TTC549 (cell line): ENCODE results near the gene IFI44L.

ENCODE experiments used
- FAIRE-seq: peaks from 2 replicates; lab custom pipeline; 2012; peaks lifted over from hg19 to GRCh38; lab: Jason Lieb, UNC

Gene IFI44L

DNA sequence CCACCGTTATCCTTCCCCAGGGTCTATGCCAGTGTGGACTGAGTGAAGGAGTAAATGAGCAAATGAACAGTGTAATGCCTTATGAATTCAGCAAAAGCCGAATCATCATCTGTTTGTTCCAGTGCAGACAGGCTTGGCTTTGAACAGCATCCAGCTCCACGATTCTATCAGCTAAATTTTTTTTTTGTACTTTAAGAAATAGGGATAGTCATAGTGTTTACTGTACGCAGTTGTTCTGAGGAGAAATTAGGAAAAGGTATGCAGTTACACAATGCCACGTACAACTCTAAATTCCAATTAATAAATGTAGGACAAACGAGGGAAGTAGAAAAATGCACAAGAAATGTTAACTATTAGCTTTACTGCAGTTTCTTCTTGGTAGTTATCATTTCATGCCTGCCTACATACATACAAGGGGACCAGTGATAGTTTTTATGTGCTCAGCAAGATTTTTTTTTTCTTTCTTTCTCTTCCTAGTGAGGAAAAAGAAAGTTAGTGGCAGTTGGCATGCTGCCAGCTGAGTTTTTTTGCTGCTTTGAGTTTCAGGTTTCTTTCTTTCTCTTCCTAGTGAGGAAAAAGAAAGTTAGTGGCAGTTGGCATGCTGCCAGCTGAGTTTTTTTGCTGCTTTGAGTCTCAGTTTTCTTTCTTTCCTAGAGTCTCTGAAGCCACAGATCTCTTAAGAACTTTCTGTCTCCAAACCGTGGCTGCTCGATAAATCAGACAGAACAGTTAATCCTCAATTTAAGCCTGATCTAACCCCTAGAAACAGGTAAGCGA, at the start of gene IFI44L:
Gene IFI44L, plus strand, starts transcription at position 646 of the 777 bp plus-strand sequence. CDS start 7,468 bp downstream, outside the sequence.
- no peak for FAIRE-seq

DNA sequence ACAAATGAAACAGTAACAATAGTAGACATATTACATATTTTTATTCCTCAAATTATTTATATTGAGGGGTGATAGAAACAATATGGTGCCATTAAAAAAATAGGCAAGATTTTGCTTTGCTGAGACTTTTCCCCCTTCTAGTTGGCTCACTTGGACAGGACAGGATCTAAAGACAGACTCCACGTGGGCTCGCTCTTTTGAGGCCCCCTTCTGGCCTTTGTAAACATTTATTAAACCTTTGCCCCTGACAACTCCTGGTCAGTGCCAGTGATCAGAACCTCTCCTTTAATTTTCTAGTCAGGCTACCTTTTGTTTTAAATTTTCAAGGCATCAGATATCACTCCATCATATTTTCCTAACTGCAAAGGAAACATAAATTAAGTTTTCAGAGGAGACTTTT, 49.7 kb upstream of the IFI44L start:
- FAIRE-seq = no peak

GRCh38 chr1:78577257-78578100, 42.8 kb upstream of the IFI44L start:
- FAIRE-seq = no peak

- no peak for FAIRE-seq
These were observed 33.7 kb upstream of the IFI44L start for GRCh38 chr1:78586572-78586971.

- no peak for FAIRE-seq
These were observed 33.0 kb upstream of the IFI44L start for GRCh38 chr1:78587211-78587610.

DNA sequence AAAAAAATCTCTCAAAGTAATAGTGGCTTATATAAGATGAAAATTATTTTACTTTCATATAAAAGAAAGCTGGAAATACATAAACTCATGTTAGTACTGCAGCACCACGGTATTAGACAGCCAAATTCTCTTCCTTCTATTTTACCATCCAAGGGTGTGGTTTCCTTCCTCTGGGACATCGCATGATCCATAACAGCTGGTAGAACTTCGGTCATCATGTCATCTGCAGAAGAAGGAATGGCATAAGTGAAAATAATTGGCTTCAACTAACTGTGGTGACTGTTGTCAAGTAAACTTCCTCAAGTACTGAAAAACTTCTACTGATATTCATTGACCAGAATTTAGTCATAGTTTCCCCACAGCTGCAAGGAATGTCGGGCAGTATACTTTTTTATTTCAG, 28.3 kb upstream of the IFI44L start:
- no peak for FAIRE-seq

DNA sequence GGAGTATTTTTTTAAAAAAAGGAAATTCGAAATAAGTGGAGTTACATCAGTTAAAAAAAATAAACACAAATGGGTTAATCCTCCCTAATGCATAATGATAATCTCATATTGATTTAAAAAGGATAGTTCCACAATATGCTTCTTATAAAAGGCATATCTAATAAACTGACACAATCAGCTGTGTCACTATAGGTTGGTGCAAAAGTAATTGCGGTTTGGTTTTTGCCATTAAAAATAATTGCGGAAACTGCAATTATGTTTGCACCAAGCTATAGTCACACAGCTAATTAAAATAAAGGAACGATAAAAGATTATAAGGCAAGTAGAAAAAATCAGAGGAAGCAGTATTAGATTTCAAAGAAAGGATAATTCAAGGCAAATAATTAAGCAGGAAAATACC, 21.0 kb upstream of the IFI44L start:
- FAIRE-seq = no peak

GRCh38 chr1:78601068-78601467, 19.2 kb upstream of the IFI44L start:
- no peak for FAIRE-seq

GRCh38 chr1:78603206-78603605, 17.0 kb upstream of the IFI44L start:
- no peak for FAIRE-seq

- no peak for FAIRE-seq
These were observed 15.6 kb upstream of the IFI44L start for GRCh38 chr1:78604643-78605042.

GRCh38 chr1:78606274-78606673, 14.0 kb upstream of the IFI44L start:
- FAIRE-seq = no peak

DNA sequence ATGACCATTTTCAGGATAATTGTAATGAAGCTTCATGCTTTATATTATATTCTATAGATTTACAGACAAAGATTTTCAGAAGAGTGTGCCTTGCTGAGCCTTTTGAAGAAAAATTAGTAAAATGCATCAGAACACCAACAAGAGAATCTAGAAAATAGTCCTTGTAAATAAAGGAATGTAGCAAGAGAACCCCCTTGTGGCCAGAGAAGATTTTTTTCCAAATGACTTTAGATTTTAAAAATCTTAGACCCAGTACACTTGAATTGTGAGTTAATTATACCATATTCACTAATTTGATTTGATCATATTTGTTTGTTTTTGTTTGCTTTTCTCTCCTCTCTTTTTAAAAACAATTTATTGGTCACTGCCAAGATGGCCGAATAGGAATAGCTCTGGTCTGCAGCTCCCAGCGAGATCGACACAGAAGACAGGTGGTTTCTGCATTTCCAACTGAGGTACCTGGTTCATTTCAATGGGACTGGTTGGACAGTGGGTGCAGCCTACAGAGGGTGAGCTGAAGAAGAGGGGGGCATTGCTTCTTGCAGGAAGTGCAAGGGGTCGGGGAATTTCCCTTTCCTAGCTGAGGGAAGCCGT, 12.8 kb upstream of the IFI44L start:
- FAIRE-seq = peak; percentile 77

DNA sequence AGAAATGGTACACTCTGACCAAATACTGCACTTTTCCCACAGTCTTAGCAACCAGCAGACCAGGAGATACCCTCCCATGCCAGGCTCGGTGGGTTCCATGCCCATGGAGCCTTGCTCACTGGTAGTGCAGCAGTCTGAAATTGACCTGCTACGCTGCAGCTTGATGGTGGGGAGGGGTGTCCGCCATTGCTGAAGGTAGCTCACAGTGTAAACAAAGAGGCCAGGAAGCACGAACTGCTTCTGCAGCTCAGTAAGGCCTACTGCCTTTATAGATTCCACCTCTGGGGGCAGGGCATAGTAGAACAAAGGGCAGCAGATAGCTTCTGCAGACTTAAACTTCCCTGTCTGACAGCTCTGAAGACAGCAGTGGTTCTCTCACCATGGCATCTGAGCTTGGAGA, 12.3 kb upstream of the IFI44L start:
- no peak for FAIRE-seq

DNA sequence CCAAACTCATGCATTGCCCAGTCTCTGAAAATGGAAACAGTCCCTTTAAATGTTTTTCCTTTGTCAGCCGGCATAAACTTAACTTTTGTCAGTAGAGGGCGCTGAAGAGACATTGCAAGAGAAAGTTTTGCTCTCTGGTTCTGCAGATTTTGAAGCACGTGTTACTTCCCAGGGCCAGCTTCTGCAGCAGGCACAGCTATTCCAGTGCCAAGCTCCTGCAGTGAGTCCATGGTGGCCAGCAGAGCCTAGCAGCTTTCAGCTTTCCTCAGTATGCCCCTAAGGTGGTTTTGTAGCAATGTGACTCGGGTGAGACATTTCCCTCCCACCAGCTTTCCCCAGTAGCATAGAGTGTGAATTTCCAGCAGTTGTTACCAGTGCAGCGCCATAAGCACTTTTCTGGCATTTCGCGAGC, 2.6 kb upstream of the IFI44L start:
- peak; percentile 80 for FAIRE-seq

- no peak for FAIRE-seq
These were observed 1.2 kb upstream of the IFI44L start for GRCh38 chr1:78619032-78619431.

GRCh38 chr1:78619446-78619802, 824 bp upstream of the IFI44L start:
- FAIRE-seq = no peak

GRCh38 chr1:78620666-78621065, 418 bp downstream of the IFI44L start:
- no peak for FAIRE-seq

GRCh38 chr1:78622548-78622947, 2.3 kb downstream of the IFI44L start:
- FAIRE-seq = no peak

GRCh38 chr1:78624035-78624434, 3.8 kb downstream of the IFI44L start:
- FAIRE-seq = no peak

DNA sequence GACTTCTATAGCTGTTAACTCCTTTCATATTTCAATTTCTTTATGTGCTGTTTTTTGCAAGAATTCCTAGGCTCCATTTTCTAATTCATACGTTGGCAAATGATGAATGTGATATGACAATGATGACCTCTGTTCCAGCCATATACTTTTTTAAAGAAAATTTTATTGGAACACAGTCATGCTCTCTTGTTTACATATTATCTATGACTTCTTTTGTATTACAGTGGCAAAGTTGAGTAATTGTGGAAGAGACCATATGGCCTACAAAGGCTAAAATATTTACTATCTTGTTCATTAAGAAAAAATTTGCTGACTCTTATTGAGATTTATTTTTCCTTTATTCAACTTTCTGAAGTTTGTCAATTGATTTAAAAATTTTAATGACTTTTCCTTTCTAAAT, 7.1 kb downstream of the IFI44L start:
- no peak for FAIRE-seq

DNA sequence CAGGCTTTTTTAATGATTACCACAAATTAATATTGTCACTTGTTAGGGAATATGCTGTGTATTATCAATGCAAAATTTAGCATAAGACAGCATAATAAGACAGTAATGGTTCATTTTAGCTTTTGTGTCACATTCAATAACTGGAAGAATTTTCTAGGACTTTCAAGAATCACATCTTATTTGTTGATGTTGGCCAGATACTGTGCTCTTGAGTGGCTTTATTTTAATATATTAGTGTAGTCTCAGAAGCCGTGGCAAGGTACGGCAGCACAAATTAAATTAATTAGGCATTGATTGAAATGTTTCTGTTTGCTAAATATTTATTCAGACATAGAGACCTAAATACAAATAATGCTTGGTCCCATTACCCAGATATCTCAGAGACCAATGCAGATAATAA, 10.4 kb downstream of the IFI44L start:
- FAIRE-seq = no peak

GRCh38 chr1:78633209-78633608, 13.0 kb downstream of the IFI44L start:
- FAIRE-seq = no peak

GRCh38 chr1:78640462-78640861, 20.2 kb downstream of the IFI44L start:
- no peak for FAIRE-seq
